ENCODE results near the gene TRMT2A.

The TRMT2A gene

GRCh38 chr22:20116376-20116950 is 563 bp downstream of the TRMT2A start:
- TF ChIP-seq CTCF (IDR thresholded peaks at IDR 0.05) = no peak
- Histone ChIP-seq H3K27ac (peak overlapping the region; percentile 67 to 93), H3K4me3 (peak overlapping the region; percentile 90)
- DNase-seq (ENCODE audit: low spot score) = no peak

DNA sequence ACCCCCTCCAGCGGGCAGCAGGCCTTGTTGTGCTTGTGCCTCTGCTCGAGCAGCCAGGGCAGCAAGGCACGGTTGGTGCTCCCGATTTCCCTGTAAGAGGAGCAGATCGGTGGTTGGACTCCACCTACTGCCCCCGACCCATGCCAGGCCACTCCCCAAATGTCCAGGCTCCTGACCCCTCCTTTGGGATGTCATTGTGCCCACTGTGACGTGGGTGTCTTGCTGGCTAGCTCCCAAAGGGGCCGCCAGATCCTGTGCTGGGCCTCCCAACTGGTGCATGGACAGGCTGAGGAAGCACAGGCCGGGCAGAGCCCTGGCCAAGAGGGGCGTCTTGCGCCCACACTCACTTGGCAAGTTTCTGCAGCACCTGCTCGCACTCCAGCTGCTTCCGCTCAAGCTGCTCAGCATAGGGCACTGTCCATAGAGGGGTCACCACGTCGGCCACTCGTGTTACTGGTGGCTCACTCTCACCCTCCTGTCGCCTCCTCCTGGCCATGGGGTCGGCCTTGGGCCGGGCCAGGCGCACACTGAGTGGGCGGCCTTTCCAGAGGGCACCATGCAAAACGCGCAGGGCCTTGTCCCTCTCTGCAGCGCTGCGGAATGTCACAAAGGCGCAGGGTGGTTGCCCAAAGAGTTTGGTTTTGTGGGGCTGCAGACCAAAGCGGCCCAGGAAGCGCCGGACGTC is 1.2 kb downstream of the TRMT2A start, which contains the start of gene RANBP1:
RANBP1 (plus strand) TSS at position 414 of the 685 bp plus-strand sequence; CDS start at position 495, 81 bp downstream.
- peak within 1 kb of the TSS; percentile 90 for H3K4me3 ChIP-seq
- DNase-seq (ENCODE audit: low spot score) = no peak
- H3K27ac ChIP-seq = peak within 1 kb of the TSS; percentile 67 to 93
- TF ChIP-seq CTCF (IDR thresholded peaks at IDR 0.05) = no peak

- TF ChIP-seq CTCF (IDR thresholded peaks at IDR 0.05) = no peak
- no peak overlapping the region for H3K4me3 ChIP-seq
- H3K27ac ChIP-seq = no peak overlapping the region
- no peak for DNase-seq (ENCODE audit: low spot score)
Observed at GRCh38 chr22:20114506-20115475, 2.2 kb downstream of the TRMT2A start.

DNA sequence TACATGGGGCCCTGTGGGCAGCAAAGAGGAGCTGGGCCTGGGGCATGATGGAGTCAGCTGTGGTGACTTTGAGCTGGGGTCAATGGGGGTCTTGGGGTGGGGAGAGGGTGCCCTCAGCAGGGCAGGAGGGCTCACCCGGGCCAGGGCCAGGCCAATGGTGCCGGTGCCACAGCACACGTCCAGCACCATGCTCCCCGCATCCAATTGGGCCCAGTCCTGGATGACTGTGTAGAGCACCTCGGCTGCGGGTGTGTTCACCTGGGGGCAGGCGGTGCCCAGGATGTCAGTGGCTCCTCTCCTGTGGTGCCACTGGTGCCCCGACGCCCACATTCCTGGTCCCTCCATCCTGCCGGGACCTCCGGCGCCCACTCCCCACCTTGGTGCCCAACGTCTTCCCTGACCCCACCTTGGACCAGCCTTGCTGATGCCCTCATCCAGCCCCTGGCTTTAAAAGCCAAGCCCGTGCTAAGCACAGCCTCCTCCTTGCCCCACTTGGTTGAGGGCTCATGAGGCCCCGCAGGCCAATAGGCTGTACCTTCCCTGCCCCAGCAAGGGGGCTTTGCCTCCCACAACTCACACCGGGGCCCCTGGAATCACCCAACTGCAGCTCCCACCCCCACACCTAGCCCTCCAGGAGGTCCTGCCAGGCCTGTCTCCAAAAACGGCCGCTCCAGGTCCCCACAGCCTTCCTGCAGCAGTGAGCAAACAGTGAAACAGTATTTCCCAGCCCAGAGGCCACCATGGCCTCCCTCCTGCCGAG is 3.3 kb downstream of the TRMT2A start:
- H3K4me3 ChIP-seq = no peak overlapping the region
- DNase-seq (ENCODE audit: low spot score) = no peak
- H3K27ac ChIP-seq = no peak overlapping the region
- no peak for TF ChIP-seq CTCF (IDR thresholded peaks at IDR 0.05)

GRCh38 chr22:20112623-20113511 is 4.2 kb downstream of the TRMT2A start:
- H3K27ac ChIP-seq = no peak overlapping the region
- H3K4me3 ChIP-seq = no peak overlapping the region
- DNase-seq (ENCODE audit: low spot score) = no peak
- no peak for TF ChIP-seq CTCF (IDR thresholded peaks at IDR 0.05)

All from coronary artery (tissue), 2 donors.